Measurements from ENCODE around the gene THADA. TPM values are rescaled to one million over a fixed set of nuclear protein-coding genes. Genes with fewer than 3 reads are reported as not detected.

Gene THADA
- total and polyA plus RNA-seq, 2 donors (not counting 3 experiments of a cell fraction or from before 2014, with no cell fraction given): 22.6 to 25.3 TPM

GRCh38 chr2:43465234-43465633 is 130.6 kb downstream of the THADA start:
- intact Hi-C loops (cut with micrococcal nuclease): no loop called here

More at GRCh38 chr2:43465234-43465633, 130.6 kb downstream of the THADA start:
- dilution Hi-C loops (cut with MboI; ENCODE audit: extremely low pct_ligation_motif_present, low sequenced_read_pairs): no loop called here
- ChIA-PET POLR2A (no interaction called here), CTCF (interaction anchor here (1.4 kb wide), 1 partner anchor 21 kb away, joined by 3 read pairs; no protein-coding TSS in a partner anchor)
- no peaks in the 10 kb centered on the region for H3K9me1 ChIP-seq (replicated peaks; ENCODE audit: control insufficient read depth, extremely low read depth, insufficient read depth, low read length)
- no peak overlapping the region for H3K4me3 ChIP-seq (replicated peaks in 1 of 3; ENCODE audit: insufficient read depth in 1 of 3, low read depth in 1 of 3, low read length in 3 of 3)
- peaks cover 34% of the 10 kb centered on the region for H3K4me1 ChIP-seq (ENCODE audit: control insufficient read depth, extremely low read depth, insufficient read depth, low read length)
- H3K36me3 ChIP-seq (ENCODE audit: control insufficient read depth in 2 of 2, extremely low read depth in 1 of 2, insufficient read depth in 2 of 2, low read length in 2 of 2): no peaks in the 10 kb centered on the region
- no peak for FAIRE-seq
- no peak overlapping the region for H3K4me2 ChIP-seq (ENCODE audit: insufficient read depth, low read length)
- DNase-seq (ENCODE audit: low read depth, low spot score): no peak
- no peaks in the 10 kb centered on the region for H4K20me1 ChIP-seq (replicated peaks; ENCODE audit: control insufficient read depth, extremely low read depth, insufficient read depth, low read length)
- H3K27me3 ChIP-seq (ENCODE audit: control insufficient read depth in 2 of 2, insufficient read depth in 2 of 2, low read length in 2 of 2): no peaks in the 10 kb centered on the region
- H3K9ac ChIP-seq (replicated peaks; ENCODE audit: extremely low read depth, insufficient read depth, low read length): no peak overlapping the region
- no peaks in the 10 kb centered on the region for H3K79me2 ChIP-seq (ENCODE audit: control insufficient read depth, insufficient read depth, low read length)
- TF ChIP-seq POLR2AphosphoS5 (IDR thresholded peaks at IDR 0.05; ENCODE audit: insufficient read depth, low read depth, low read length) (no peak), JUN (IDR thresholded peaks at IDR 0.05; ENCODE audit: borderline replicate concordance, insufficient read depth, insufficient read length, low read depth) (no peak), FOS (IDR thresholded peaks at IDR 0.05; ENCODE audit: borderline replicate concordance, insufficient read depth, low read length) (no peak), EZH2 (IDR thresholded peaks at IDR 0.05; ENCODE audit: borderline replicate concordance, low read depth, low read length, severe bottlenecking) (no peak), CTCF (IDR thresholded peaks at IDR 0.05; ENCODE audit: extremely low read depth in 1 of 2, insufficient read depth in 1 of 2, low read depth in 1 of 2, low read length in 2 of 2) (no peak), POLR2A (IDR thresholded peaks at IDR 0.05; ENCODE audit: low read depth, low read length) (no peak)
- H3K27ac ChIP-seq (ENCODE audit: insufficient read depth, low read depth, low read length): no peak overlapping the region
- no TSS peak for BruUV-seq (replicated peaks)
- H2AFZ ChIP-seq (ENCODE audit: low read depth, low read length): no peak overlapping the region
- no peaks in the 10 kb centered on the region for H3K9me3 ChIP-seq (replicated peaks; ENCODE audit: control insufficient read depth, insufficient read depth, low read length)

Data from endothelial cell of umbilical vein (primary cell).